Caco-2 (cell line): Measurements from ENCODE around the gene KDM4F. TPM values are rescaled to one million over a fixed set of nuclear protein-coding genes. Genes with fewer than 3 reads are reported as not detected.

ENCODE experiments used
- BruUV-seq: library from RNA; stranded (reverse); fragments of 400-500 nt; replicated peaks from 2 replicates; lab custom pipeline; 2021; lab: Mats Ljungman, UMichigan
- CTCF ChIA-PET: fragments of 300-600 bp; sonication (Branson Sonifier 250); formaldehyde crosslinking; loops from one replicate; lab custom pipeline; 2022; ENCODE audit warnings: antibody characterized with exemption; lab: Charles Lee
- POLR2A ChIA-PET: fragments of 300-600 bp; sonication (Branson Sonifier 250); formaldehyde crosslinking; loops from one replicate; lab custom pipeline; 2022; ENCODE audit warnings: antibody characterized with exemption; lab: Charles Lee
- DNase-seq, 2 experiments: peaks; one replicate each; pipeline versions ENCODE4 v3.0.0 to v3.0.0-alpha.2; 2020 to 2022
- H3K27me3 ChIP-seq: replicated peaks from 2 replicates; pipeline ENCODE4 v1.6.0; 2011; ENCODE audit warnings: low read length; ENCODE audit not compliant: control insufficient read depth, insufficient read depth
- H3K36me3 ChIP-seq: 2 replicates; pipeline ENCODE4 v1.5.1; 2011; ENCODE audit warnings: low read length; ENCODE audit not compliant: control insufficient read depth, insufficient read depth
- H3K4me1 ChIP-seq: fragments of 250-450 bp; sonication (Bioruptor Pico); 2 replicates; pipeline ENCODE4 v1.5.1; 2020; ENCODE audit warnings: mild to moderate bottlenecking
- H3K4me3 ChIP-seq: 2 replicates; pipeline ENCODE4 v1.5.1; 2011; ENCODE audit warnings: low read depth, mild to moderate bottlenecking, control low read depth, low read length
- H3K9me3 ChIP-seq: fragments of 250-450 bp; sonication (Bioruptor Pico); 2 replicates; pipeline ENCODE4 v1.5.1; 2020; ENCODE audit warnings: mild to moderate bottlenecking, moderate library complexity
- H3K27ac Mint-ChIP-seq: one replicate; pipeline ENCODE4 v1.8.0; 2022; ENCODE audit warnings: mixed read lengths; ENCODE audit not compliant: unreplicated experiment
- H3K27me3 Mint-ChIP-seq: one replicate; pipeline ENCODE4 v1.8.0; 2022; ENCODE audit warnings: mixed read lengths; ENCODE audit not compliant: insufficient read depth, unreplicated experiment
- H3K36me3 Mint-ChIP-seq: one replicate; pipeline ENCODE4 v1.8.0; 2022; ENCODE audit warnings: mild to moderate bottlenecking, mixed read lengths; ENCODE audit not compliant: insufficient read depth, unreplicated experiment
- H3K4me1 Mint-ChIP-seq: one replicate; pipeline ENCODE4 v1.8.0; 2022; ENCODE audit warnings: low read depth, mixed read lengths; ENCODE audit not compliant: unreplicated experiment
- H3K4me3 Mint-ChIP-seq: one replicate; pipeline ENCODE4 v1.8.0; 2022; ENCODE audit warnings: mild to moderate bottlenecking, moderate library complexity, mixed read lengths; ENCODE audit not compliant: unreplicated experiment
- H3K9me3 Mint-ChIP-seq: one replicate; pipeline ENCODE4 v1.8.0; 2022; ENCODE audit warnings: mixed read lengths; ENCODE audit not compliant: unreplicated experiment
- CTCF ChIP-seq, 2 experiments: fragments of 200-600 bp in 1 of 2; IDR thresholded peaks; 1 replicate in 1 of 2; 2 replicates in 1 of 2; pipeline versions ENCODE4 v1.5.1 to v1.8.0; 2011 to 2022; ENCODE audit warnings: antibody characterized with exemption in 1 of 2, control low read depth in 1 of 2, inconsistent platforms in 1 of 2, low read depth in 1 of 2, low read length in 1 of 2, mild to moderate bottlenecking in 1 of 2, moderate library complexity in 1 of 2; ENCODE audit not compliant: insufficient read depth in 1 of 2, severe bottlenecking in 1 of 2, unreplicated experiment in 1 of 2
- intact Hi-C: fragments of 100-400 bp; cut with micrococcal nuclease; formaldehyde crosslinking; loops from one replicate; pipeline ENCODE4 v1.10.0; 2022; ENCODE audit not compliant: unreplicated experiment
- total RNA-seq: library from RNA; stranded (reverse); gene quantifications from 2 replicates; pipeline ENCODE4 v1.2.3, GENCODE V29; 2022

Gene KDM4F
- total RNA-seq, 1 experiment from 2014 or later = not detected

GRCh38 chr11:95042239-95042638, 7.0 kb upstream of the KDM4F start:
- H3K9me3 Mint-ChIP-seq = no peaks in the 10 kb centered on the region
- BruUV-seq = no TSS peak

GRCh38 chr11:95042906-95043305, 6.3 kb upstream of the KDM4F start:
- BruUV-seq = no TSS peak
- H3K27ac Mint-ChIP-seq = no peak overlapping the region
- Histone ChIP-seq H3K36me3 (no peaks in the 10 kb centered on the region), H3K9me3 (no peaks in the 10 kb centered on the region), H3K27me3 (no peaks in the 10 kb centered on the region; the same call in 1 of the 2 replicates), H3K4me1 (no peaks in the 10 kb centered on the region), H3K4me3 (no peak overlapping the region)
- no peak overlapping the region for H3K4me3 Mint-ChIP-seq
- ChIA-PET CTCF (no interaction called here), POLR2A (interaction anchor here (1.0 kb wide), 1 partner anchor 24 kb away, joined by 3 read pairs; the partner anchor contains the start of gene SRSF8)
- peaks cover 4% of the 10 kb centered on the region for H3K4me1 Mint-ChIP-seq
- no peak for DNase-seq
- H3K27me3 Mint-ChIP-seq = peaks cover 5% of the 10 kb centered on the region
- intact Hi-C loops = no loop called here
- no peaks in the 10 kb centered on the region for H3K9me3 Mint-ChIP-seq
- no peaks in the 10 kb centered on the region for H3K36me3 Mint-ChIP-seq
- TF ChIP-seq CTCF (IDR thresholded peaks at IDR 0.05; ENCODE audit: insufficient read depth in 1 of 2, low read depth in 1 of 2, low read length in 1 of 2, severe bottlenecking in 1 of 2, unreplicated experiment in 1 of 2) = no peak

More at GRCh38 chr11:95042239-95042638, 7.0 kb upstream of the KDM4F start:
- Mint-ChIP-seq H3K27ac (no peak overlapping the region), H3K36me3 (no peaks in the 10 kb centered on the region), H3K27me3 (peaks cover 5% of the 10 kb centered on the region), H3K4me1 (peaks cover 4% of the 10 kb centered on the region), H3K4me3 (no peak overlapping the region)
- Histone ChIP-seq H3K36me3 (no peaks in the 10 kb centered on the region), H3K4me3 (no peak overlapping the region), H3K4me1 (no peaks in the 10 kb centered on the region), H3K9me3 (no peaks in the 10 kb centered on the region), H3K27me3 (no peaks in the 10 kb centered on the region; the same call in 1 of the 2 replicates)
- no peak for TF ChIP-seq CTCF (IDR thresholded peaks at IDR 0.05; ENCODE audit: insufficient read depth in 1 of 2, low read depth in 1 of 2, low read length in 1 of 2, severe bottlenecking in 1 of 2, unreplicated experiment in 1 of 2)
- no peak for DNase-seq
- ChIA-PET POLR2A (no interaction called here), CTCF (no interaction called here)
- intact Hi-C loops = no loop called here

- Mint-ChIP-seq H3K36me3 (no peaks in the 10 kb centered on the region), H3K4me3 (no peak overlapping the region), H3K27ac (no peak overlapping the region), H3K9me3 (no peaks in the 10 kb centered on the region), H3K27me3 (peaks cover 5% of the 10 kb centered on the region), H3K4me1 (peaks cover 4% of the 10 kb centered on the region)
- H3K9me3 ChIP-seq = no peaks in the 10 kb centered on the region
- H3K27me3 ChIP-seq = no peaks in the 10 kb centered on the region; the same call in 1 of the 2 replicates
- intact Hi-C loops = no loop called here
- no peaks in the 10 kb centered on the region for H3K4me1 ChIP-seq
- H3K4me3 ChIP-seq = no peak overlapping the region
- no peak for DNase-seq
- BruUV-seq = no TSS peak
- TF ChIP-seq CTCF (IDR thresholded peaks at IDR 0.05; ENCODE audit: insufficient read depth in 1 of 2, low read depth in 1 of 2, low read length in 1 of 2, severe bottlenecking in 1 of 2, unreplicated experiment in 1 of 2) = no peak
- H3K36me3 ChIP-seq = no peaks in the 10 kb centered on the region
- ChIA-PET CTCF (interaction anchor here (1.0 kb wide), 1 partner anchor 23 kb away, joined by 3 read pairs; the partner anchor contains the start of gene SRSF8), POLR2A (interaction anchor here (0.6 to 1.0 kb wide), 2 partner anchors 23 to 86 kb away, joined by 3 to 4 read pairs; partner anchors contain the start of gene SRSF8)
These were observed 5.2 kb upstream of the KDM4F start for GRCh38 chr11:95044010-95044409.
